Heart left ventricle (tissue), 16 donors: ENCODE data around the gene TSEN54. TPM values are rescaled to one million over a fixed set of nuclear protein-coding genes. Genes with fewer than 3 reads are reported as not detected.

Experiments
- ATAC-seq, 4 donors: fragments of 200-7000 bp; cut with Tn5 transposase; one replicate each; pipeline ENCODE4 v1.9.1; 2020 to 2022; ENCODE audit warnings: moderate library complexity in 4 of 4, mild to moderate bottlenecking in 3 of 4, moderate number of reproducible peaks in 1 of 4
- DNase-seq, 5 donors: peaks; one replicate each; pipeline ENCODE4 v3.0.0-alpha.2; 2020
- H3K27ac ChIP-seq, 12 donors: fragments of 200-600 bp; sonication (generic) in 4 of 12; one replicate each; pipeline versions ENCODE4 v1.5.0 to v1.8.0; 2016 to 2022; ENCODE audit warnings: mild to moderate bottlenecking in 2 of 12
- H3K27me3 ChIP-seq, 9 donors: fragments of 200-600 bp; sonication (generic) in 2 of 9; one replicate each; pipeline versions ENCODE4 v1.5.1 to v1.8.0; 2016 to 2022; ENCODE audit warnings: mild to moderate bottlenecking in 3 of 9
- H3K36me3 ChIP-seq, 9 donors: fragments of 200-600 bp; sonication (generic) in 2 of 9; one replicate each; pipeline versions ENCODE4 v1.5.0 to v1.8.0; 2018 to 2022; ENCODE audit warnings: mild to moderate bottlenecking in 2 of 9
- H3K4me1 ChIP-seq, 12 donors: fragments of 200-600 bp; sonication (generic) in 4 of 12; one replicate each; pipeline versions ENCODE4 v1.5.0 to v1.8.0; 2016 to 2022; ENCODE audit warnings: mild to moderate bottlenecking in 3 of 12
- H3K4me3 ChIP-seq, 12 donors: fragments of 200-600 bp; sonication (generic) in 4 of 12; one replicate each; pipeline versions ENCODE4 v1.5.0 to v1.8.0; 2017 to 2022; ENCODE audit warnings: mild to moderate bottlenecking in 9 of 12, moderate library complexity in 4 of 12
- H3K9me3 ChIP-seq, 12 donors: fragments of 200-600 bp; sonication (generic) in 4 of 12; one replicate each; pipeline versions ENCODE4 v1.5.0 to v1.8.0; 2016 to 2022; ENCODE audit warnings: mild to moderate bottlenecking in 1 of 12
- POLR2A ChIP-seq, 2 donors: fragments of 450-650 bp; IDR thresholded peaks; one replicate each; pipeline ENCODE4 v1.6.1; 2017; ENCODE audit warnings: antibody characterized with exemption in 2 of 2, mild to moderate bottlenecking in 2 of 2, moderate library complexity in 2 of 2
- WGBS, 4 donors: extraction: QIAGEN DNeasy Blood & Tissue Kit in 2 of 4; methylation state at CpG; one replicate each; pipeline versions ENCODE4 v1.1.5 to v1.1.7; 2013 to 2018; 5-methylcytosine and 5-hydroxymethylcytosine counted together
- intact Hi-C, 10 donors: fragments of 100-400 bp; cut with DNase I; formaldehyde crosslinking; loops; one replicate each; pipeline versions ENCODE4 v1.11.1 to v1.14.2; 2022
- polyA plus RNA-seq, 2 donors: library from polyadenylated mRNA; stranded (reverse); fragments of 200-250 nt; gene quantifications; one replicate each; pipeline ENCODE4 v1.2.3, GENCODE V29; 2013
- total RNA-seq, 9 donors: library from RNA; depleted of rRNA in 2 of 9; stranded (reverse); fragments of >200 nt in 2 of 9; fragmentation: NEBNext Ultra II Directional in 3 of 9; extraction: Animal tissue kit (Norgen Biotek cat#: 25700) in 3 of 9; gene quantifications; one replicate each; pipeline versions ENCODE4 v1.1.0 to v1.2.4, GENCODE V29; 2016 to 2023
- TF ChIP-seq, protein P1 (sequence below), 12 donors: fragments of 200-600 bp; sonication (generic) in 4 of 12; IDR thresholded peaks; one replicate each; pipeline versions ENCODE4 v1.5.0 to v1.8.0; 2018 to 2022; ENCODE audit warnings: antibody characterized with exemption in 12 of 12, mild to moderate bottlenecking in 5 of 12
- donor health status: ischemic (EF 13 %, LVEDD 7.1; RV severe dilation, severe dysfunction).
- donor health status: healthy with polysubstance abuse.
- donor health status: DM: no; HTN: yes; CAD: no.
- donor health status: DM: no; HTN: no; CAD: no.
- donor health status: ischemic (EF 25% LVEDD 6.9; RV normal size, moderate dysfunction).
- donor health status: ischemic (EF 25% LVEDD 5.7; RV mildly dilated, moderate dysfunction).
- donor health status: healthy.
- donor health status: DM: yes; HTN: yes; CAD: no.
- donor health status: ischemic (EF 35%, LVEDD 5.7; RV mildly dilated, moderate dysfunction).
- donor health status: nonischemic (EF 11% LVEDD 7.7; RV severe dilation, severe dysfunction).
- donor health status: DM: yes; HTN: yes; CAD: no.
- donor health status: PGD.
- donor health status: ischemic (EF 29% LVEDD 5.4; RV normal size, mild dysfunction).
- donor health status: nonischemic (EF 23%, LVEDD 6.1; RV moderate dilation, normal function).

Gene TSEN54
- total and polyA plus RNA-seq, 11 donors: 4.0 to 12.4 (median 9.4) TPM

DNA sequence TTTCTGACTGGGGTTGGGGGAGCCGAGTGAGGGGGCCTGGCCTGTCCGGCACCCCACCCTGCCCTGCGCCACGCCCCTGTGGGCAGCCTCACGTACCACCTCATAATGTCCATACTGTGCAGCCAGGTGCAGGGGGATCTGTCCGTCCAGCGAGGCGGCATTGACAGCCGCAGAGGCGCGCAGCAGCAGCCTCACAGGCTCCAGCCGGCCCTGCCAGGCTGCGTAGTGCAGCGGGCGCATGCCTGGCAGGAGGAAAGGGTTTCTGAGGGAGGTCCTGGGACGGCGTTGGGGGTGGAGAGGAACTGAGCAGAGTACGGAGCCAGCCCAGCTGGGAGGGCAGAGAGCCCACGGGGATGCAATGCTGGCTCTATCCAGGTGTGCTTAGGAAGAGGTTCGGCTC, 9.4 kb upstream of the TSEN54 start:
- no peak for ATAC-seq
- WGBS, 4 donors: 89 to 91% (median 89%) methylated on average over 7 to 20 of the region's 20 CpGs
- peaks cover under 1 to 69% (median 37%) of the 10 kb centered on the region in 12 donors for H3K4me1 ChIP-seq
- no peaks in the 10 kb centered on the region for H3K27me3 ChIP-seq
- peak overlapping the region in 1 of 12 donors; percentile 87 for H3K27ac ChIP-seq
- H3K4me3 ChIP-seq: no peak overlapping the region
- intact Hi-C loops: no loop called here
- H3K36me3 ChIP-seq: peaks cover 0 to 81% (median 53%) of the 10 kb centered on the region in 9 donors
- peak in 1 of 5 donors; percentile 29 for DNase-seq
- TF ChIP-seq, protein P1, sequence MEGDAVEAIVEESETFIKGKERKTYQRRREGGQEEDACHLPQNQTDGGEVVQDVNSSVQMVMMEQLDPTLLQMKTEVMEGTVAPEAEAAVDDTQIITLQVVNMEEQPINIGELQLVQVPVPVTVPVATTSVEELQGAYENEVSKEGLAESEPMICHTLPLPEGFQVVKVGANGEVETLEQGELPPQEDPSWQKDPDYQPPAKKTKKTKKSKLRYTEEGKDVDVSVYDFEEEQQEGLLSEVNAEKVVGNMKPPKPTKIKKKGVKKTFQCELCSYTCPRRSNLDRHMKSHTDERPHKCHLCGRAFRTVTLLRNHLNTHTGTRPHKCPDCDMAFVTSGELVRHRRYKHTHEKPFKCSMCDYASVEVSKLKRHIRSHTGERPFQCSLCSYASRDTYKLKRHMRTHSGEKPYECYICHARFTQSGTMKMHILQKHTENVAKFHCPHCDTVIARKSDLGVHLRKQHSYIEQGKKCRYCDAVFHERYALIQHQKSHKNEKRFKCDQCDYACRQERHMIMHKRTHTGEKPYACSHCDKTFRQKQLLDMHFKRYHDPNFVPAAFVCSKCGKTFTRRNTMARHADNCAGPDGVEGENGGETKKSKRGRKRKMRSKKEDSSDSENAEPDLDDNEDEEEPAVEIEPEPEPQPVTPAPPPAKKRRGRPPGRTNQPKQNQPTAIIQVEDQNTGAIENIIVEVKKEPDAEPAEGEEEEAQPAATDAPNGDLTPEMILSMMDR (IDR thresholded peaks at IDR 0.05): no peak
- TF ChIP-seq POLR2A (IDR thresholded peaks at IDR 0.05): no peak
- H3K9me3 ChIP-seq: no peaks in the 10 kb centered on the region

- no peaks in the 10 kb centered on the region for H3K9me3 ChIP-seq
- H3K36me3 ChIP-seq: peaks cover 0 to 83% (median 44%) of the 10 kb centered on the region in 9 donors
- intact Hi-C loops: no loop called here
- ATAC-seq: no peak
- peaks cover 3 to 78% (median 48%) of the 10 kb centered on the region in 12 donors for H3K4me1 ChIP-seq
- H3K4me3 ChIP-seq: peak overlapping the region in 1 of 12 donors; percentile 26
- DNase-seq: peak in 3 of 5 donors; percentile 20 to 65 (median 26)
- TF ChIP-seq POLR2A (IDR thresholded peaks at IDR 0.05): no peak
- TF ChIP-seq, protein P1 (IDR thresholded peaks at IDR 0.05): no peak
- H3K27me3 ChIP-seq: no peaks in the 10 kb centered on the region
- WGBS, 4 donors: 61 to 65% (median 64%) methylated on average over 13 to 27 of the region's 27 CpGs
- H3K27ac ChIP-seq: peak overlapping the region; percentile 87 to 98 (median 93)
Measured at GRCh38 chr17:75507733-75508719, 8.3 kb upstream of the TSEN54 start.

GRCh38 chr17:75508931-75509361, 7.4 kb upstream of the TSEN54 start:
- 24 to 30% (median 29%) methylated on average over 4 to 5 of the region's 5 CpGs for WGBS, 4 donors
- peak in 2 of 4 donors; percentile 3 to 18 for ATAC-seq
- intact Hi-C loops: no loop called here
- peak overlapping the region; percentile 87 to 98 (median 93) for H3K27ac ChIP-seq
- H3K4me3 ChIP-seq: peak overlapping the region in 8 of 12 donors; percentile 24 to 77 (median 29)
- H3K36me3 ChIP-seq: peaks cover 0 to 83% (median 42%) of the 10 kb centered on the region in 9 donors
- no peaks in the 10 kb centered on the region for H3K27me3 ChIP-seq
- TF ChIP-seq POLR2A (IDR thresholded peaks at IDR 0.05): no peak
- TF ChIP-seq, protein P1 (IDR thresholded peaks at IDR 0.05): no peak
- DNase-seq: peak in 3 of 5 donors; percentile 33 to 61 (median 33)
- no peaks in the 10 kb centered on the region for H3K9me3 ChIP-seq
- H3K4me1 ChIP-seq: peaks cover 3 to 84% (median 54%) of the 10 kb centered on the region in 12 donors
